Measurements from ENCODE around the gene TUBD1. TPM values are rescaled to one million over a fixed set of nuclear protein-coding genes. Genes with fewer than 3 reads are reported as not detected.
A peak's percentile ranks its signal among the peaks of the same experiment; 100 is the strongest.

The TUBD1 gene
- total and polyA plus RNA-seq, 2 of the 13 experiments (the other 11 are each of a cell fraction or from before 2014, with no cell fraction given) = 18.2 to 25.9 TPM

- peak; percentile 79 for TF ChIP-seq ARID5B (CRISPR knock-in tag; IDR thresholded peaks at IDR 0.05)
- TF ChIP-seq ONECUT2 (CRISPR knock-in tag; IDR thresholded peaks at IDR 0.05) = no peak
- 0 out of 4 replicates have a peak, but pooled peaks of 1 of the 2 experiments have one; percentile 20 for TF ChIP-seq POLR2A (IDR thresholded peaks at IDR 0.05; ENCODE audit: insufficient read depth in 1 of 2, low read depth in 2 of 2, low read length in 2 of 2)
- TF ChIP-seq ATF4 (CRISPR knock-in tag; IDR thresholded peaks at IDR 0.05) = peak in 1 of 2 experiments; percentile 86; a peak in 2 of 4 replicates
- no peak for TF ChIP-seq ZNF576 (CRISPR knock-in tag; IDR thresholded peaks at IDR 0.05)
- TF ChIP-seq ERF (CRISPR knock-in tag; IDR thresholded peaks at IDR 0.05) = peak; percentile 26; the same call in 1 of the 2 replicates
- peak; percentile 21; the same call in 1 of the 2 replicates for TF ChIP-seq ZNF792 (CRISPR knock-in tag; IDR thresholded peaks at IDR 0.05)
- peak; percentile 38; the same call in 1 of the 2 replicates for TF ChIP-seq SPEN (CRISPR knock-in tag; IDR thresholded peaks at IDR 0.05; ENCODE audit: low read depth)
- peak; percentile 28; the same call in 1 of the 2 replicates for TF ChIP-seq SALL1 (CRISPR knock-in tag; IDR thresholded peaks at IDR 0.05)
- peak; percentile 44; the same call in 1 of the 2 replicates for TF ChIP-seq CHD4 (IDR thresholded peaks at IDR 0.05; ENCODE audit: borderline replicate concordance, low read length)
- TF ChIP-seq ZNF768 (CRISPR knock-in tag; IDR thresholded peaks at IDR 0.05) = no peak
- no peak for TF ChIP-seq NCOA1 (CRISPR knock-in tag; IDR thresholded peaks at IDR 0.05)
- TF ChIP-seq THRA (CRISPR knock-in tag; IDR thresholded peaks at IDR 0.05; ENCODE audit: borderline replicate concordance) = 0 out of 2 replicates have a peak, but pooled peaks have one; percentile 7
- peak; percentile 92 for TF ChIP-seq TGIF2 (CRISPR knock-in tag; IDR thresholded peaks at IDR 0.05)
- TF ChIP-seq CREB1 (IDR thresholded peaks at IDR 0.05) = peak; percentile 42; the same call in 1 of the 2 replicates
- peak; percentile 80 for TF ChIP-seq CREB1 (CRISPR knock-in tag; IDR thresholded peaks at IDR 0.05)
- no peak for TF ChIP-seq ZBTB7A (CRISPR knock-in tag; IDR thresholded peaks at IDR 0.05)
- TF ChIP-seq MAFF (IDR thresholded peaks at IDR 0.05; ENCODE audit: low read depth, low read length) = peak; percentile 95
- peak; percentile 81 for TF ChIP-seq ZGPAT (CRISPR knock-in tag; IDR thresholded peaks at IDR 0.05)
- TF ChIP-seq ZNF776 (CRISPR knock-in tag; IDR thresholded peaks at IDR 0.05) = no peak
- TF ChIP-seq JUN (CRISPR knock-in tag; IDR thresholded peaks at IDR 0.05) = peak; percentile 66; the same call in 1 of the 2 replicates
- peak in 1 of 2 experiments; percentile 65; a peak in 1 of 4 replicates for TF ChIP-seq KLF16 (CRISPR knock-in tag; IDR thresholded peaks at IDR 0.05)
- TF ChIP-seq GATAD2A (CRISPR knock-in tag; IDR thresholded peaks at IDR 0.05) = peak; percentile 82
- no peak for TF ChIP-seq DR1 (CRISPR knock-in tag; IDR thresholded peaks at IDR 0.05)
These were observed 63.3 kb downstream of the TUBD1 start (continued) for GRCh38 chr17:59829217-59830006.
